CD14-positive monocyte (primary cell): ENCODE results near the gene SOCS2. TPM values are rescaled to one million over a fixed set of nuclear protein-coding genes. Genes with fewer than 3 reads are reported as not detected.

Experiments
- DNase-seq, 3 donors: peaks; one replicate each; pipeline ENCODE4 v3.0.0-alpha.2; 2011 to 2022
- H2AFZ ChIP-seq: 2 replicates; pipeline ENCODE4 v1.6.0; 2012; ENCODE audit warnings: mild to moderate bottlenecking, low read depth, low read length, inconsistent platforms; ENCODE audit not compliant: insufficient read depth, poor library complexity, severe bottlenecking
- H3K27ac ChIP-seq, 2 donors: 1 replicate in 1 of 2; 2 replicates in 1 of 2; pipeline ENCODE4 v1.5.1; 2012 to 2013; ENCODE audit warnings: low read length in 2 of 2, control low read depth in 1 of 2, inconsistent platforms in 1 of 2, low read depth in 1 of 2, mild to moderate bottlenecking in 1 of 2
- H3K27me3 ChIP-seq, 2 donors: one replicate each; pipeline versions ENCODE4 v1.6.0 to v1.6.1; 2011 to 2013; ENCODE audit warnings: low read length in 2 of 2; ENCODE audit not compliant: control insufficient read depth in 2 of 2, insufficient read depth in 2 of 2
- H3K36me3 ChIP-seq, 2 donors: replicated peaks in 1 of 2; 1 replicate in 1 of 2; 2 replicates in 1 of 2; pipeline versions ENCODE4 v1.5.1 to v1.6.1; 2012 to 2013; ENCODE audit warnings: low read length in 2 of 2, control low read depth in 1 of 2, inconsistent platforms in 1 of 2, mild to moderate bottlenecking in 1 of 2; ENCODE audit not compliant: insufficient read depth in 2 of 2, control insufficient read depth in 1 of 2
- H3K4me1 ChIP-seq, 2 donors: 1 replicate in 1 of 2; 2 replicates in 1 of 2; pipeline versions ENCODE4 v1.5.1 to v1.6.1; 2012 to 2013; ENCODE audit warnings: low read length in 2 of 2, control low read depth in 1 of 2, inconsistent platforms in 1 of 2, mild to moderate bottlenecking in 1 of 2, moderate library complexity in 1 of 2; ENCODE audit not compliant: insufficient read depth in 2 of 2, control insufficient read depth in 1 of 2
- H3K4me2 ChIP-seq: replicated peaks from 2 replicates; pipeline ENCODE3; 2012; ENCODE audit warnings: low read length, moderate library complexity, mild to moderate bottlenecking; ENCODE audit not compliant: poor library complexity, severe bottlenecking; ENCODE audit errors: extremely low read depth
- H3K4me3 ChIP-seq, 3 experiments: fragments of 200-600 bp in 1 of 3; sonication (generic) in 1 of 3; replicated peaks in 1 of 3; 1 replicate in 2 of 3; 2 replicates in 1 of 3; pipeline ENCODE4 v1.5.1; 2011 to 2013; ENCODE audit warnings: low read length in 3 of 3, mild to moderate bottlenecking in 3 of 3, control low read depth in 2 of 3, low read depth in 2 of 3, inconsistent platforms in 1 of 3, moderate library complexity in 1 of 3
- H3K79me2 ChIP-seq: 2 replicates; pipeline ENCODE4 v1.6.0; 2012; ENCODE audit warnings: mild to moderate bottlenecking, control low read depth, inconsistent platforms, low read length, moderate library complexity; ENCODE audit not compliant: insufficient read depth
- H3K9ac ChIP-seq: 2 replicates; pipeline ENCODE4 v1.6.0; 2017; ENCODE audit warnings: low read length, mild to moderate bottlenecking; ENCODE audit not compliant: insufficient read depth, poor library complexity, severe bottlenecking
- H3K9me3 ChIP-seq, 2 donors: replicated peaks in 1 of 2; 1 replicate in 1 of 2; 2 replicates in 1 of 2; pipeline versions ENCODE4 v1.5.1 to v1.6.1; 2012 to 2013; ENCODE audit warnings: low read length in 2 of 2, control low read depth in 1 of 2; ENCODE audit not compliant: control insufficient read depth in 1 of 2, insufficient read depth in 1 of 2
- H4K20me1 ChIP-seq: 2 replicates; pipeline ENCODE4 v1.6.0; 2012; ENCODE audit warnings: mild to moderate bottlenecking, low read length, control low read depth, moderate library complexity; ENCODE audit not compliant: insufficient read depth
- H3K27ac Mint-ChIP-seq, 7 donors: one replicate each; pipeline ENCODE4 v1.8.0; 2020; ENCODE audit warnings: mild to moderate bottlenecking in 7 of 7, mixed read lengths in 7 of 7, moderate library complexity in 6 of 7, inconsistent platforms in 2 of 7
- H3K27me3 Mint-ChIP-seq, 3 donors: one replicate each; pipeline ENCODE4 v1.8.0; 2021 to 2022; ENCODE audit warnings: low read depth in 3 of 3, mild to moderate bottlenecking in 3 of 3, mixed read lengths in 3 of 3, moderate library complexity in 3 of 3, inconsistent platforms in 1 of 3
- H3K36me3 Mint-ChIP-seq, 2 donors: one replicate each; pipeline ENCODE4 v1.8.0; 2020; ENCODE audit warnings: mixed read lengths in 2 of 2, inconsistent platforms in 1 of 2, mild to moderate bottlenecking in 1 of 2
- H3K4me1 Mint-ChIP-seq: one replicate; pipeline ENCODE4 v1.8.0; 2020; ENCODE audit warnings: mild to moderate bottlenecking, mixed read lengths
- H3K4me3 Mint-ChIP-seq, 2 donors: one replicate each; pipeline ENCODE4 v1.8.0; 2020; ENCODE audit warnings: mild to moderate bottlenecking in 2 of 2, mixed read lengths in 2 of 2, moderate library complexity in 1 of 2
- H3K9me3 Mint-ChIP-seq, 7 donors: one replicate each; pipeline ENCODE4 v1.8.0; 2020 to 2022; ENCODE audit warnings: mixed read lengths in 7 of 7, mild to moderate bottlenecking in 6 of 7, moderate library complexity in 6 of 7, inconsistent platforms in 2 of 7
- CTCF ChIP-seq: fragments of 200-600 bp; IDR thresholded peaks from one replicate; pipeline ENCODE4 v1.8.0; 2022; ENCODE audit warnings: antibody characterized with exemption, mild to moderate bottlenecking
- WGBS: methylation state at CpG from one replicate; pipeline ENCODE4 v1.1.5; 2013; ENCODE audit warnings: missing lambda C conversion rate; ENCODE audit not compliant: insufficient coverage; 5-methylcytosine and 5-hydroxymethylcytosine counted together
- intact Hi-C, 2 donors: fragments of 100-400 bp; cut with micrococcal nuclease; formaldehyde crosslinking; loops; one replicate each; pipeline versions ENCODE4 v1.15.0 to v1.15.1; 2023
- polyA plus RNA-seq, 3 donors: library from polyadenylated mRNA; depleted of rRNA in 1 of 3; unstranded in 2 of 3; stranded (reverse) in 1 of 3; fragments of 300-500 nt in 2 of 3; fragments of >200 nt in 1 of 3; fragmentation: Illumina TruSeq in 2 of 3; gene quantifications; 1 replicate in 2 of 3; 2 replicates in 1 of 3; pipeline ENCODE4 v1.2.3, GENCODE V29; 2012 to 2021

The SOCS2 gene
- polyA plus RNA-seq, 3 donors: 0.18 to 0.91 (median 0.22) TPM

GRCh38 chr12:93603762-93604161 lies 31.3 kb downstream of the SOCS2 start:
- Histone ChIP-seq H2AFZ (no peak overlapping the region), H3K4me2 (no peak overlapping the region), H3K27ac (no peak overlapping the region), H3K36me3 (no peaks in the 10 kb centered on the region), H3K4me3 (no peak overlapping the region), H3K9me3 (no peaks in the 10 kb centered on the region), H3K27me3 (no peaks in the 10 kb centered on the region), H3K9ac (no peak overlapping the region), H4K20me1 (no peaks in the 10 kb centered on the region), H3K79me2 (no peaks in the 10 kb centered on the region), H3K4me1 (no peaks in the 10 kb centered on the region)
- no peak for DNase-seq
- Mint-ChIP-seq H3K4me1 (peaks cover 3% of the 10 kb centered on the region), H3K4me3 (peak overlapping the region in 1 of 2 donors; percentile 53), H3K27ac (no peak overlapping the region), H3K9me3 (no peaks in the 10 kb centered on the region), H3K36me3 (no peaks in the 10 kb centered on the region), H3K27me3 (peaks cover 2 to 8% (median 2%) of the 10 kb centered on the region in 3 donors)
- no peak for TF ChIP-seq CTCF
- WGBS: 100% methylated on average over 1 of the region's 4 CpGs
- intact Hi-C loops: no loop called here

GRCh38 chr12:93608313-93608712 lies 35.8 kb downstream of the SOCS2 start:
- no peak overlapping the region for H3K9ac ChIP-seq
- WGBS: no CpG with 5 or more reads among the region's 1 CpG
- Mint-ChIP-seq H3K27ac (no peak overlapping the region), H3K4me1 (peaks cover 10% of the 10 kb centered on the region), H3K36me3 (no peaks in the 10 kb centered on the region), H3K27me3 (peaks cover 4 to 10% (median 7%) of the 10 kb centered on the region in 3 donors), H3K9me3 (peaks cover 0 to 2% (median 0%) of the 10 kb centered on the region in 7 donors), H3K4me3 (no peak overlapping the region)
- no peak for TF ChIP-seq CTCF
- no peak overlapping the region for H2AFZ ChIP-seq
- peaks cover 0 to 2% of the 10 kb centered on the region in 2 donors for H3K27me3 ChIP-seq
- H3K79me2 ChIP-seq: no peaks in the 10 kb centered on the region
- no peaks in the 10 kb centered on the region for H4K20me1 ChIP-seq
- H3K36me3 ChIP-seq: no peaks in the 10 kb centered on the region
- no peak overlapping the region for H3K4me3 ChIP-seq
- no peaks in the 10 kb centered on the region for H3K4me1 ChIP-seq
- intact Hi-C loops: no loop called here
- no peak overlapping the region for H3K4me2 ChIP-seq
- H3K9me3 ChIP-seq: no peaks in the 10 kb centered on the region
- H3K27ac ChIP-seq: no peak overlapping the region
- DNase-seq: no peak
